Liver (tissue), 9 donors: ENCODE results near the gene DCUN1D2. TPM values are rescaled to one million over a fixed set of nuclear protein-coding genes. Genes with fewer than 3 reads are reported as not detected.

ENCODE experiments used
- DNase-seq: peaks from one replicate; pipeline ENCODE4 v3.0.0-alpha.2; 2017; ENCODE audit warnings: low spot score
- H3K27ac ChIP-seq, 2 donors: one replicate each; pipeline ENCODE4 v1.7.0; 2013; ENCODE audit warnings: inconsistent platforms in 2 of 2, low read length in 2 of 2, control low read depth in 1 of 2, low read depth in 1 of 2, mild to moderate bottlenecking in 1 of 2
- H3K27me3 ChIP-seq, 4 donors: one replicate each; pipeline versions ENCODE4 v1.6.1 to v1.7.0; 2013; ENCODE audit warnings: low read length in 3 of 4, inconsistent platforms in 1 of 4, mild to moderate bottlenecking in 1 of 4, moderate library complexity in 1 of 4; ENCODE audit not compliant: control insufficient read depth in 4 of 4, insufficient read depth in 4 of 4
- H3K36me3 ChIP-seq, 4 donors: one replicate each; pipeline versions ENCODE4 v1.6.1 to v1.7.0; 2013; ENCODE audit warnings: low read length in 3 of 4, mild to moderate bottlenecking in 3 of 4, low read depth in 1 of 4, moderate library complexity in 1 of 4; ENCODE audit not compliant: control insufficient read depth in 4 of 4, insufficient read depth in 3 of 4
- H3K4me1 ChIP-seq, 4 donors: one replicate each; pipeline versions ENCODE4 v1.6.1 to v1.7.0; 2013; ENCODE audit warnings: low read length in 3 of 4, mild to moderate bottlenecking in 3 of 4, moderate library complexity in 1 of 4; ENCODE audit not compliant: control insufficient read depth in 4 of 4, insufficient read depth in 4 of 4
- H3K4me3 ChIP-seq, 3 donors: one replicate each; pipeline versions ENCODE4 v1.6.1 to v1.7.0; 2013; ENCODE audit warnings: low read length in 3 of 3, control low read depth in 1 of 3, low read depth in 1 of 3, mild to moderate bottlenecking in 1 of 3
- H3K9ac ChIP-seq, 2 donors: one replicate each; pipeline ENCODE4 v1.7.0; 2013; ENCODE audit warnings: low read length in 2 of 2, mild to moderate bottlenecking in 2 of 2, moderate library complexity in 2 of 2, control low read depth in 1 of 2, low read depth in 1 of 2
- H3K9me3 ChIP-seq, 4 donors: one replicate each; pipeline versions ENCODE4 v1.6.1 to v1.7.0; 2013; ENCODE audit warnings: low read length in 3 of 4; ENCODE audit not compliant: control insufficient read depth in 4 of 4
- CTCF ChIP-seq: fragments of 150-350 bp; IDR thresholded peaks from 2 replicates; pipeline ENCODE4 v1.5.1; 2017; ENCODE audit warnings: improper control_type of control experiment, low read depth, low read length; ENCODE audit not compliant: missing input control
- FOXA1 ChIP-seq: IDR thresholded peaks from 2 replicates; pipeline ENCODE4 v1.6.1; 2016; ENCODE audit warnings: antibody characterized with exemption
- FOXA2 ChIP-seq: IDR thresholded peaks from 2 replicates; pipeline ENCODE4 v1.6.1; 2016; ENCODE audit warnings: antibody characterized with exemption
- GABPA ChIP-seq, 2 donors: IDR thresholded peaks in 1 of 2; conservative IDR thresholded peaks in 1 of 2; 2 replicates each; pipeline ENCODE4 v1.6.1; 2016; ENCODE audit warnings: antibody characterized with exemption in 2 of 2, mild to moderate bottlenecking in 1 of 2, moderate library complexity in 1 of 2
- HNF4A ChIP-seq, 2 donors: conservative IDR thresholded peaks; 2 replicates each; pipeline ENCODE4 v1.6.1; 2016; ENCODE audit warnings: antibody characterized with exemption in 2 of 2, mild to moderate bottlenecking in 2 of 2
- JUND ChIP-seq, 2 donors: IDR thresholded peaks; 2 replicates each; pipeline ENCODE4 v1.6.1; 2016; ENCODE audit warnings: antibody characterized with exemption in 2 of 2
- RAD21 ChIP-seq, 2 donors: IDR thresholded peaks; 2 replicates each; pipeline ENCODE4 v1.6.1; 2016; ENCODE audit warnings: antibody characterized with exemption in 2 of 2, mild to moderate bottlenecking in 2 of 2
- RXRA ChIP-seq, 2 donors: IDR thresholded peaks; 2 replicates each; pipeline ENCODE4 v1.6.1; 2017 to 2018; ENCODE audit warnings: antibody characterized with exemption in 2 of 2, mild to moderate bottlenecking in 1 of 2
- SP1 ChIP-seq: IDR thresholded peaks from 2 replicates; pipeline ENCODE4 v1.6.1; 2018; ENCODE audit warnings: antibody characterized with exemption, mild to moderate bottlenecking
- TAF1 ChIP-seq: conservative IDR thresholded peaks from 2 replicates; pipeline ENCODE4 v1.6.1; 2016; ENCODE audit warnings: antibody characterized with exemption, mild to moderate bottlenecking
- YY1 ChIP-seq: IDR thresholded peaks from 2 replicates; pipeline ENCODE4 v1.6.1; 2016; ENCODE audit warnings: antibody characterized with exemption, mild to moderate bottlenecking
- ZBTB33 ChIP-seq: IDR thresholded peaks from 2 replicates; pipeline ENCODE4 v1.6.1; 2016; ENCODE audit warnings: antibody characterized with exemption
- WGBS: extraction: QIAGEN DNeasy Blood & Tissue Kit; methylation state at CpG from one replicate; pipeline ENCODE4 v1.1.7; 2013; 5-methylcytosine and 5-hydroxymethylcytosine counted together
- polyA plus RNA-seq, 2 donors: library from polyadenylated mRNA; stranded (reverse) in 1 of 2; unstranded in 1 of 2; fragments of 200-250 nt in 1 of 2; fragments of >200 nt in 1 of 2; fragmentation: Nextera tagmentation in 1 of 2; extraction: Ambion mirVana in 1 of 2; gene quantifications; one replicate each; pipeline versions ENCODE4 v1.2.1 to v1.2.3, GENCODE V29; 2013 to 2015
- total RNA-seq, 2 donors: library from RNA; depleted of rRNA; stranded (reverse); fragments of >200 nt; gene quantifications; one replicate each; pipeline ENCODE4 v1.2.3, GENCODE V29; 2014
- TF ChIP-seq, protein P1 (sequence below): IDR thresholded peaks from 2 replicates; pipeline ENCODE4 v1.6.1; 2016; ENCODE audit warnings: antibody characterized with exemption, mild to moderate bottlenecking
- donor health status: healthy.
- donor health status: healthy.
- donor health status: healthy.
- donor health status: healthy.
- donor health status: healthy.

Gene DCUN1D2
- total and polyA plus RNA-seq, 4 donors = 4.0 to 13.1 (median 5.5) TPM

GRCh38 chr13:113425941-113426590, 64.4 kb downstream of the DCUN1D2 start:
- no peaks in the 10 kb centered on the region for H3K4me1 ChIP-seq

DNA sequence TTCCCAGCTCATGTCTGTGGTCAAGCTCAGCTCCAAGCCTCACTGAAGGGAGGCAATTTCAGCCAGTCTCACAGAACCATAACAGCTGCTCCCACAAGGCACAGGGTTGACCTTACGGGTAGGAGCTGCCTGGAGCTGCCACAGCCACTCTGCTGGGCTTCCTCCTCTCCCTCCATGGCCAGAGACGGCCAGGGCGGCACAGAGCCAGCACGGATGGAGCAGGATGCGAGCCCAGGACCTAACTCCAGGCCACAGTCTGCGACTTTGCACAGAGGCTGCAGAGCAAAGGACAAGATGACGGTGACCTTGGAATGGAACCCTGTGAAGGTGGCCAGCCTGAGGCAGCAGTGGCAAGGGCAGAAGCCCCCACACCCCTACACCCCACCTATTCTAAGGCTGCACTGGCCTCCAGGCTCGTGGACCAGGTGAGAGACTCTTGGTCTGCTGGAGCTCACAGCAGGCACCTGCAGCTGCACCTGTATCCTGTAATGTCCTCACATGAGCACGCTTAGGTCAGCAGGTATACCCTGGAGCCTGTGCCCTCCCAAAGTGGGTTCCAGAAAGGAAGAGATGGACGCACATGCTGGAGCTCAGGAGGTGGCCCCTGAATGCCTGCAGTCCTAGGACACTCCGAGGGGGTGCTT, 66.9 kb downstream of the DCUN1D2 start:
- TF ChIP-seq HNF4A (conservative IDR thresholded peaks at IDR 0.05) = no peak
- TF ChIP-seq TAF1 = no peak
- TF ChIP-seq FOXA1 = no peak
- no peak for TF ChIP-seq GABPA (IDR thresholded peaks at IDR 0.05 in 1 of 2, conservative IDR thresholded peaks at IDR 0.05 in 1 of 2)
- no peak for TF ChIP-seq FOXA2
- no peak for TF ChIP-seq YY1
- TF ChIP-seq RXRA (IDR thresholded peaks at IDR 0.05) = no peak
- Histone ChIP-seq H3K27ac (no peak overlapping the region), H3K36me3 (no peaks in the 10 kb centered on the region), H3K4me3 (no peak overlapping the region), H3K9ac (no peak overlapping the region), H3K27me3 (no peaks in the 10 kb centered on the region), H3K4me1 (no peaks in the 10 kb centered on the region), H3K9me3 (no peaks in the 10 kb centered on the region)
- WGBS = 91% methylated on average over 11 of the region's 11 CpGs
- no peak for DNase-seq

More at GRCh38 chr13:113425941-113426590, 64.4 kb downstream of the DCUN1D2 start:
- TF ChIP-seq SP1 = no peak
- no peak for TF ChIP-seq YY1
- no peak for TF ChIP-seq ZBTB33
- TF ChIP-seq CTCF = no peak
- TF ChIP-seq RXRA (IDR thresholded peaks at IDR 0.05) = no peak
- TF ChIP-seq HNF4A (conservative IDR thresholded peaks at IDR 0.05) = no peak
- no peak overlapping the region for H3K27ac ChIP-seq
- no peaks in the 10 kb centered on the region for H3K36me3 ChIP-seq
- H3K9ac ChIP-seq = no peak overlapping the region
- no peaks in the 10 kb centered on the region for H3K27me3 ChIP-seq
- 95% methylated on average over 22 of the region's 22 CpGs for whole genome bisulfite sequencing
- no peaks in the 10 kb centered on the region for H3K9me3 ChIP-seq
- no peak overlapping the region for H3K4me3 ChIP-seq
- no peak for DNase-seq

DNA sequence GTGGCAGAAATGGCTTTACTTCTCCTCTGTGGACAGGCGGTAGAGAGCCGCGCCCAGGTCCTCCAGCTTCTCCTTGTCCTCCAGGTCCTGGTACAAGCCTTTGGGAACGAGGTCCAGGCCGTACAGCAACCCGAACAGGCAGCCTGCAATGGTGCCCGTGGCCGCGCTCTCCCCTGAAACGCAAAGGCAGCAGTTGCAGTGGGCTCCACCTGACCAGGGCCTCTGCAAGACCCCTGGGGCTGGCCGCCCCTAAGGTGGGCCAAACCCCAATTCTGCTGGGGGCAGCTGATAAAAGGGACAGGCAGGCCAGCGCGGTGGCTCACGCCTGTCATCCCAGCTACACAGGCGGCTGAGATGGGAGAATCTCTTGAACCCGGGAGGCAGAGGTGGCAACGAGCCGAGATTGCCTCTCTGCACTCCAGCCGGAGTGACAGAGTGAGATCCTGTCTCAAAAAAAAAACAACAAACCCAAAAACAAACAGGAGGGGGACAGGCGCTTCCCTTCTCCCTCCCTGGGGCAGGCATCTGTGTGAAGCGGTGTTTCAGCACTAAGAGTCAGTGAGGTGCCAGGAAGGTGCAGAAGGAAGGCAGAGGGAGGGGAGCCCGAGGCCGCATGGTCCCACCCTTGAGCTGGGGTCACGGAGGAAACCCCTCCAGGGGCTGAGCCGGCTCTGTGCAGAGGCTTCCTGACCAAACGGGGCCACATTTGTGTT, 67.5 kb downstream of the DCUN1D2 start:
- 93% methylated on average over 26 of the region's 26 CpGs for WGBS
- TF ChIP-seq YY1 (no peak), CTCF (no peak), JUND (IDR thresholded peaks at IDR 0.05) (no peak), SP1 (no peak), RAD21 (IDR thresholded peaks at IDR 0.05) (no peak)
- TF ChIP-seq, protein P1, sequence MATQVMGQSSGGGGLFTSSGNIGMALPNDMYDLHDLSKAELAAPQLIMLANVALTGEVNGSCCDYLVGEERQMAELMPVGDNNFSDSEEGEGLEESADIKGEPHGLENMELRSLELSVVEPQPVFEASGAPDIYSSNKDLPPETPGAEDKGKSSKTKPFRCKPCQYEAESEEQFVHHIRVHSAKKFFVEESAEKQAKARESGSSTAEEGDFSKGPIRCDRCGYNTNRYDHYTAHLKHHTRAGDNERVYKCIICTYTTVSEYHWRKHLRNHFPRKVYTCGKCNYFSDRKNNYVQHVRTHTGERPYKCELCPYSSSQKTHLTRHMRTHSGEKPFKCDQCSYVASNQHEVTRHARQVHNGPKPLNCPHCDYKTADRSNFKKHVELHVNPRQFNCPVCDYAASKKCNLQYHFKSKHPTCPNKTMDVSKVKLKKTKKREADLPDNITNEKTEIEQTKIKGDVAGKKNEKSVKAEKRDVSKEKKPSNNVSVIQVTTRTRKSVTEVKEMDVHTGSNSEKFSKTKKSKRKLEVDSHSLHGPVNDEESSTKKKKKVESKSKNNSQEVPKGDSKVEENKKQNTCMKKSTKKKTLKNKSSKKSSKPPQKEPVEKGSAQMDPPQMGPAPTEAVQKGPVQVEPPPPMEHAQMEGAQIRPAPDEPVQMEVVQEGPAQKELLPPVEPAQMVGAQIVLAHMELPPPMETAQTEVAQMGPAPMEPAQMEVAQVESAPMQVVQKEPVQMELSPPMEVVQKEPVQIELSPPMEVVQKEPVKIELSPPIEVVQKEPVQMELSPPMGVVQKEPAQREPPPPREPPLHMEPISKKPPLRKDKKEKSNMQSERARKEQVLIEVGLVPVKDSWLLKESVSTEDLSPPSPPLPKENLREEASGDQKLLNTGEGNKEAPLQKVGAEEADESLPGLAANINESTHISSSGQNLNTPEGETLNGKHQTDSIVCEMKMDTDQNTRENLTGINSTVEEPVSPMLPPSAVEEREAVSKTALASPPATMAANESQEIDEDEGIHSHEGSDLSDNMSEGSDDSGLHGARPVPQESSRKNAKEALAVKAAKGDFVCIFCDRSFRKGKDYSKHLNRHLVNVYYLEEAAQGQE = no peak
- Histone ChIP-seq H3K4me1 (no peaks in the 10 kb centered on the region), H3K9ac (no peak overlapping the region), H3K27me3 (no peaks in the 10 kb centered on the region), H3K4me3 (no peak overlapping the region), H3K36me3 (no peaks in the 10 kb centered on the region), H3K9me3 (no peaks in the 10 kb centered on the region), H3K27ac (no peak overlapping the region)
- DNase-seq = no peak
